NCI-H2227 treated with DMSO at 0.1 percent for 48 hours (cell line): Measurements from ENCODE around the gene SMIM5.
"Not testable (repeated sequence)": the region's sequence is repeated elsewhere in the genome, so short reads cannot be mapped to it uniquely, and the experiment has no call there.

Experiments
- DNase-seq: peaks from one replicate; lab custom pipeline; 2025; lab: John Stamatoyannopoulos, UW

Gene SMIM5, protein sequence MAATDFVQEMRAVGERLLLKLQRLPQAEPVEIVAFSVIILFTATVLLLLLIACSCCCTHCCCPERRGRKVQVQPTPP

DNA sequence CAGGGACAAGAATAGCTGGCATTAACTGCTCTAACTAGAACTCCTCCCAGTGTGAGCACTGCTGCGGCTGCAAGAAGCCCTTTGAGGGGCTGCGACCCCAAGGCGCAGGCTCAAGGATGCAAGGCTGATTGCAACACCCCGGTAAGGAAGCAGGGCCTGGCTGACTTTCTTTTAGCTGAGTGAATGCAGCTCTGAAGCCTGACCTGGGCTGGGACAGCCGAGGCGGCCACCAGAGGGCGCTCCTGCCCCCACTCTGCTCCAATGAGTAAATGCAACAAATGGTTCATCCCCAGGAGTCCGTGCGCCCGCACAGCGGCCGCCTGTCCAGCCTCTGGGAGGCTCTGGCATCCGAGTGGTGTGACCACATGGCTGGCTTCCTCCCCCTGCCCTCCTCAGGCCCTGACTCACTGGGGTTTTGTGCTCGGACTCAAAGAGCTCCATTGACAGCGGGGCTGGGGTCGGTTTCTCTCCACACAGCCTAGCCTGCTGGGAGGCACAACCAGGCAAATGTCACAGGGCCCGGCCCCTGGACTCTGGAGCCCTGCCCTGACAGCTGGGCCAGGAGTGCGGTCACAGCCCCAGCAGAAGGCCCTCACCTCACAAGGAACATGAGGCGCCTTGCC, at the start of gene SMIM5:
TSS of gene SMIM5 (plus strand) at position 572 of the 623 bp plus-strand sequence. CDS start 6,768 bp downstream, outside the sequence.
- peak; percentile 6 for DNase-seq

DNA sequence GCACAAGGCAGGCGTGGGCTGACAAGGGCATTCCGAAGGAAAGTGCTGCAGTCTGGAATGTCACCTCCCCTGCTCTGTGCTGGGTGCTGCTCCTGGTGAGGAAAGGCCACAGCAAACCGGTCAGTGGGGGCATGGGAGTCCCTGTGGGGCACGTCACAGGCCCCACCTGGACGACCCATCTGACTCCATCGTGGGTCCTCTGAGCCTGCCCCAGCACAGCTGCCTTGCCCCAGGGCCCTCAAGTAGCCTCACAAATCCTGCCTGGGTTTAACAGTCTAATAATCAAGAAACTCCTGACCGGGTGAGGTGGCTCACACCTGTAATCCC, 48.4 kb upstream of the SMIM5 start:
- DNase-seq: no peak

DNA sequence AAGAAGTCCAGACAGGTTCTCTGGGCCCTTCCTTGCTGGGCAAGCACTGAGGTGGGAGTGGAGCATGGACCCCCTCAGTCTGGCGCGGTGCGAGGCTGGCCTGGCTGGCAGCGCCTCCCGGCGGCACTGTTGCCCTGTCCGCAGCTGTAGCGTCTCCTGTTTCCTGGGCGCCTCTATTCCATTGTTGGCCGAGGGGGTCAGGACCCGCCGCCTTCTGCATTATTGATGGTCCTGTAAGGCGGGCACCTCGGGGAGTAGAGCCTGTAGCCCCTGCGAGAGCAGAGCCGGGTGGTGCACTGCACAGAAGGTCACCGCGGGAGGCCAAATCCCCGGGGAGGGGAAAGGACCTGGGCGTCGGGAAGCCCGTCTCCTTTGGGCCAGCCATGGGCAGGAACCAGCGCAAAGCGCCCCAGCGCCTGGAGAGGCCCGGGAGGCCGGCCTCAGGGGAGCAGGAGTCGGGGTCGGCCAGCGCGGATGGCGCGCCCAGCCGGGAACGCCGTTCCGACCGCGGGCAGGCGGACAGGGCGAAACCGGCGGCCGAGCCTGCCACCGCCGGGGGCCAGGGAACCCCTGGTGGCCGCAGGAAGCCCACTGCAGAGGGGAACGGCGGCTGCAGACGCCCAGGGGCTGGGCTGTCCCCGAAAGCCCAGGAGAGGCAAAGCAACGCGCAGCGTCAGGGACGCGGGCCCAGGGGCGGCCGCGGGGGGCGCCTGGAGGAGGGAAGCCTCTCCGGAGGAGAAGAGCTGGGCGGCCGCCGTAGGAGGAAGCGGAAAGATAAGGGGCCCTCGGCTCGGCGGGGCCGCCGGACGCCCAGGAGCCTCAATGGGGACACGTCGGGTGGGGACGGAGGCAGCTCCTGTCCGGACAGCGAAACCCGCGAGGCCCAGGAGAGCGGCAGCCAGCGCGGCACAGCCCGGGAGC, 45.3 kb upstream of the SMIM5 start, which contains the start of gene MYO15B:
TSS of gene MYO15B (plus strand) at position 126 of the 921 bp plus-strand sequence. CDS start at position 384, 258 bp downstream.
- DNase-seq: no peak

DNA sequence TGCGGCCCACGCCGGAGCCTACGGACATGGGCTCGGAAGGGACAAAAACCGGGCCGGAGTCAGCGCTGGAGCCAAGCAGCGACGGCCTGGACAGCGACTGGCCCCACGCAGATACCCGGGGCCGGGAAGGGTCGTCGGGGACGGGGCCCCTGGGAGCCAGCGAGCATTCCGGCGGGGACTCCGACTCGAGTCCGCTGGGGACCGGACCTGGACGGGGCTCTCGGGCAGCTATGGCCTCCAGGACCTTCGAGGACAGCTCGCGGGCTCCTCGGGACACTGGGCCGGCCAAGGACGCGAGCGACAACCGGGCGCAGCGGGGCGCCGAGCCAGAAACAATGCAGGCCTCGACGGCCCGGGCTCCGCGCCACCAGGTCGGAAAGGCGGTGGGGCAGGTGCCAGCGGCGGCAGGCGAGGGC, 44.6 kb upstream of the SMIM5 start:
- no peak for DNase-seq

DNA sequence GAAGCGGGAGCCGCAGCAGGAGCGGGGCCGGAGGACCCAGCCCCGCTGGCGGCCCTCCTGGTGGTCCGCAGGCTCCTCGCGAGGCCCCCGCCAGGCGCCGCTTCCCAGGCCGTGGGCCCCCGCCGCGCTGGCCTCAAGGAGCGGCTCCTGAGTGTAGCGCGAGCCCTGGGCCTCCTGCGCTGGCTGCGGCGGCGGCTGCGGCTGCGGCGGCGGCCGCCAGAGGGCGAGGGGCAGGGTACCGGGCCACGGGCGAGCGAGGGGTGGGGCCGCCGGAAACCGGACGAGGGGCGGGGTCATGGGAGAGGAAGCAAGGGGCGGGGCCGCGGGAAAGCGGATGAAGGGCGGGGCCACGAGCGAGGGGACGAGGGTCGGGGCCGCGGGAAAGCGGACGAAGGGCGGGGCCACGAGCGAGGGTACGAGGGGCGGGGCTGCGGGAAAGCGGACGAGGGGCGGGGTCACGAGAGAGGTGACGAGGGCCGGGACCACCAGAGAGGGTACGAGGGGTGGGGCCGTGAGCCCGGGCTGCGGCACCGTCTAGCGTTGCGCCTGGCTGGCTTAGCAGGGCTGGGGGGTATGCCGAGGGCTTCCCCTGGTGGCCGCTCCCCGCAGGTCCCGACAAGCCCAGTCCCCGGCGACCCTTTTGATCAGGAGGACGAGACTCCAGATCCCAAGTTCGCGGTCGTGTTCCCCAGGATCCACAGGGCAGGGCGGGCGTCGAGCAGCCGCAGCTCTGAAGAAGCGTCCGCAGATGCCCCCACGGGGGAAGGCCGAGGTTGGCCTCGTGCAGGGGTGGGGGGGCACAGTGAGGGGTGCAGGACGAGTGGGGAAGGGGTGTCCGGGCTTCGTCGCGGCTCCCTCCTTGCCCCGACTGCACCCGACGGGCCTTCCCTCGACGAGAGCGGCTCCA, 44.0 kb upstream of the SMIM5 start:
- DNase-seq: peak; percentile 89

DNA sequence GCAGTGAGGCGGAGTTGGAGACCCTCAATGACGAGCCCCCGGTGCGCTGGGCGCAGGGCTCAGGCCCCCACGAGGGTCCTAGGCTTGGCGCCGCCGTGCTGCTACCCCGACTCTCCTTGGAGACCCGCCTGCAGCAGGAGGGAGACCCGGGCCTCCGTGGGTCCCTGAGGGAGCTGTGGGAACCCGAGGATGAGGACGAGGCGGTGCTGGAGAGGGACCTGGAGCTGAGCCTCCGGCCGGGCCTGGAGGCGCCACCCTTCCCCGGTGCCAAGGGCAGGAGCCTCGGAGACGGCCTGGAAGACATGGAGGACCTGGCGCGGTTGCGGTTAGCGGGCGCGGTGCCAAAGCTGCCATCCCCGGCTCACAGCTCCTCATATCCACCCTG, 43.3 kb upstream of the SMIM5 start:
- no peak for DNase-seq

DNA sequence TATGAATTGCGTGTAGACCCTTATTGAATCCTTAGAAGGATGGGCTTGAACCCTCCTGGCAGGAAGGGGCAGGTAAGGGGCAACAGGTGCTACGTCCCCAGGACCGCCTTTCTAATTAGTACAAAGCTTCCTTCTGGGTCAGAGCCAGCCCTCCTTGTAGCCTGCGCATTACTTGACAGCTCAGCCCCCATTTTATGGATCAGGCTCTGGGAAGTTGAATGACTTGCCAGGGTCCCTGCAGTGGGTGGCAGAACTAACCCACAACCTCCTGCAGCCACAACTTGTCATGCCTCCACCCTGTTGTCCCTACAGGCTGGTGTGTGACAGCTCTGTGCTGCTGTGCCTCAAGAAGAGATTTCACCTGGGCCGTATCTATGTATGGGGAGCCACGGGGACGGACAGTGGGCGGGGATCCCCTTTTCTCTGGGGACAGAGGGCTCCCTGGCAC, 42.9 kb upstream of the SMIM5 start:
- DNase-seq: no peak

DNA sequence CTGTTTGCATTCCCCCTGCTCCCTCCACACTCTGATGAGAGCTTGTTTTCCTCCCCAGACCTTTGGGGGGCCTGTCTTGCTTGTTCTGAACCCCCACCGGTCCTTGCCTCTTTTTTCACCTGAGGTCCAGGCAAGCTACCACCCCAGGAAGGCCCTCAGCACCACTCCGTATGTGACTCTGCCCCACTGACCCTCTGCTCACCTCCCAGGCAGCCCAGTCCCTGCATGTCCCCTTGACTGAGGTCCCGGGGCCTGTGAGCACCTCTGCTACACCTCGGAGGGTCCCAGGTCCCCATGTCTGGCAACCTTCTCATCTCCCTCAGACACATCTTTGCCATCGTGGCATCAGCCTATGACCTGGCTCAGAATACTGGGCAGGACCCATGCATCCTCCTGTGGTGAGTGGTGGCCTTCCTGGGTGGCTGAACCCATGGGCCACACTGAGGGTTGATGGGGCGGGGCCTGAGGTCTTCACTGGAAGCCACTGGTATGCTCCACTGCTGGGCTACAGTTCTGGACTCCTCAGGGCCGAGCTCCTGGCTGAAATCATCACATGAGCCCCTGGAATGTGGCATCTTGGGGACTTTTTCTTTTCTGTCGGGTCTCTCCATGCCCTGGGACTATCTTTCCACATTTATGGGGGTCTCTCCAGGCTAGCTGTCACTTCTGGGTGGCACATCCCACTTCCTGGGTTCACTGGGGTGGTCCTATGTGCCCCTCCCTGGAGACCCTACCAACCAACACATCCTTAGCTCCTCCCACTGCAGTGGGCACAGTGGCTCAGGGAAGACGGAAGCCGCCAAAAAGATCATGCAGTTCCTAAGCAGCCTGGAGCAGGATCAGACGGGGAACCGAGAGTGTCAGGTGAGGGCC, 42.1 kb upstream of the SMIM5 start:
- DNase-seq: no peak

DNA sequence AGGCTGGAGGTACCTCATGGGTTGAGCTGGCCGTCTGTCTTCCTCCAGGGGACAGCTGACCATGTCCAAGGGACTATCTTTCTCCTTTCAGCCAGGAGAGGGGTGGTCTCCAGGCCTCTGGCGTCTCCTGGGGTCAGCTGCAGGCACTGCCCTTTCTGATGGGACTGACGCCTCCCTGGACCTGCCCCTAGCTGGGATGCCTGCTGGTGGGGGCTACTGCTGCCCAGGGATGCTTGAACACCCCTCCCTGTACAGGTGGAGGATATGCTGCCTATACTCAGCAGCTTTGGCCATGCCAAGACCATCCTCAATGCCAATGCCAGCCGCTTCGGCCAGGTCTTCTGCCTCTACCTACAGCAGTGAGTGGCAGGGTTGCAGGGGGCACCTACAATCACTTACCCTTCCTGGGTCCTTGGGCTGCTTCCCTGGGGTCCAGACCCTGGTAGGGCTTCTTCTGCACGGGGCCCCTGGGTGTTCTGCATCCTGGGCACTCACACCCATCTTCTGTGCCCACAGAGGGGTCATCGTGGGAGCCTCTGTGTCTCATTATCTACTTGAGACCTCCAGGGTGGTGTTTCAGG, 41.4 kb upstream of the SMIM5 start:
- DNase-seq: no peak

DNA sequence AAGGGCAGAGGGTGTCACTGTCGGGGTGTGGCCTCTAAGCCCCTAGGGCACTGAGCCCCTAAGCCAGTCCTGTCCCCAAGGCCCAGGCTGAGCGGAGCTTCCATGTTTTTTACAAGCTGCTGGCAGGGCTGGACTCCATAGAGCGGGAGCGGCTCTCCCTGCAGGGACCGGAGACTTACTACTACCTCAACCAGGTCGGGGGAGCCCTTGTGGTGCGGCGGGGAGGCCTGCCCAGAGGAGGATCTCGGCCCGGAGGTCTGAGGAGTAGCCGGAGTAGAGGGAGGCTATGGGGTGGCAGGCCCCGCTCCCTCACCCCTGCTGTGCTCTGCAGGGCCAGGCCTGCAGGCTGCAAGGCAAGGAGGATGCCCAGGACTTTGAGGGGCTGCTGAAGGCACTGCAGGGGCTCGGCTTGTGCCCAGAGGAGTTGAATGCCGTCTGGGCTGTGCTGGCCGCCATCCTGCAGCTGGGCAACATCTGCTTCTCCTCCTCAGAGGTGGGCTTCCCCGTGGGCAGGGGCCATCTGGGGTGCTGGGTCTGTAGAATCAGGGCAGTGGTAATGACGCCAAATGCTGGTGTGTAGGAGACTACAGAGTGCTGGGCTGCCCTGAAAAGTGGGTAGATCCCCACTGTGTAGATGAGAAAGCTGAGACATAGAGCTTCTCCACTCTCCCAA, 40.8 kb upstream of the SMIM5 start:
- DNase-seq: no peak

DNA sequence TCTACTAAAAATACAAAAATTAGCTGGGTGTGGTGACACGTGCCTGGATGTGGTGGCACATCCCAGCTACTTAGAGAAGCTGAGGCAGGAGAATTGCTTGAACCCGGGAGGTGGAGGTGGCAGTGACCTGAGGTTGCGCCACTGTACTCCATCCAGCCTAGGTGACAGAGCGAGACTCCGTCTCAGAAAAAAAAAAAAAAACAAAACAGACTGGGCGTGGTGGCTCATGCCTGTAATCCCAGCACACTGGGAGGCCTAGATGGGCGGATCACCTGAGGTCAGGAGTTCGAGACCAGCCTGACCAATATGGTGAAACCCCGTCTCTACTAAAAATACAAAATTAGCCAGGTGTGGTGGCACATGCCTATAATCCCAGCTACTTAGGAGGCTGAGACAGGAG, 39.8 kb upstream of the SMIM5 start:
- not testable (repeated sequence) for DNase-seq

DNA sequence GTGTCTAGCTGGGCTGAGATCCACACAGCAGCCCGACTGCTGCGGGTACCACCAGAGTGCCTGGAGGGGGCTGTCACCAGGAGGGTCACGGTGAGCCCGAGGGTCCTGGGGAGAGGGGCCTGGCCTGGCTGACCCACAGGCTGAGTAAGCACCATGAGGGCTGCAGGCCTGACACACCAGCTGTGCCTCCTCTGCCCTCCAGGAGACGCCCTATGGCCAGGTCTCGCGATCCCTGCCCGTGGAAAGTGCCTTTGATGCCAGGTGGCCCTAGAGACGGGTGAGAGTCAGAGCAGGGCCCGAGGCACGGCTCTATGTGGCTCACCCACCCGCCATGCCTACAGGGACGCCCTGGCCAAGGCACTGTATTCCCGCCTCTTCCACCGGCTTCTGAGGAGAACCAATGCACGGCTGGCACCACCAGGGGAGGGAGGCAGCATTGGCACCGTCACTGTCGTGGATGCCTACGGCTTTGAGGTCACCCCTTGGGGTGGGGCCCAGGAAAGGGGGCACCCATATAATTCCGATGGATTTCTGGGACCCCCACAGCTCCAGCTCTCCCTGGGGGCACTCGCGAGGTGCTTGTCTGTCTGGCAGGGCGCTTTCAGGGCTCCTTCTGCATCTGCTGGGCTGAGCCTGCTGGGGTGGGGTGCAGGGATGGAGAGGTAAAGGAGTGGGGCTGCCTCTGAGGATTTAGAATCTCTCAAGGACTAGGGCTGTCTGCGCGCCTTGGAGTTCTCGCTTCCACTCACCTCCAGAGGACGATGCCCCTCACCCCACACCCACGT, 38.5 kb upstream of the SMIM5 start:
- no peak for DNase-seq

DNA sequence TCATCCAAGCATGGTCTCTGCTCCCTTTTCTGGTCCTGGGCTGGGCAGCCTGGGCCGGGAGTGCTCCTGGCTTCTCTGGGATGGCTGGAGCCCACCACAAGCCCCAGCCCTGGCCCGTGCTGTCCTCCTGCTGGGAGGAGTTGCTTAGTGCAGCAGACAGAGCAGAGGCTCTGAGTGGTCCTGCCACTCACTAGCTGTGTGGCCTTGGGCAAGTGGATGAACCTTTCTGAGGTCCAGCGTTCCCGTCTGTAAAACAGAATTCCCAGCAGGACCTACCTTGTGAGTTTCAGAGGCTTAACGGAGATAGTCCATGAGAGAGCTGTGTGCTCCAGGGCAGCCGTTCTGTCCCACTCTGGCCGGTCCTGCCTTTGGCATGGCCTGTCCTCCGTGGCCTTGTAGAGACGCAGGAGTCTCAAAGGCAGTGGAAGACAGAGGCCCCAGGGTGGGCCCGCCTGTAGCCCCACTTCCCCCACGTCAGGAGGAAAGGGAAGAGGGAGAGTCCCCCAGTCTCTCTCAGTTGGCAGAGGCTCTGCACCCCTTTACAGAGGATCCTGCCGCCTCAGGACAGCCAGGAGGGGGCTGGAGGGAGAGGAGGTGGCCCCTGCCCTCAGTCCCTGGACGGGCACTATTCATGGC, 37.8 kb upstream of the SMIM5 start:
- DNase-seq: no peak

DNA sequence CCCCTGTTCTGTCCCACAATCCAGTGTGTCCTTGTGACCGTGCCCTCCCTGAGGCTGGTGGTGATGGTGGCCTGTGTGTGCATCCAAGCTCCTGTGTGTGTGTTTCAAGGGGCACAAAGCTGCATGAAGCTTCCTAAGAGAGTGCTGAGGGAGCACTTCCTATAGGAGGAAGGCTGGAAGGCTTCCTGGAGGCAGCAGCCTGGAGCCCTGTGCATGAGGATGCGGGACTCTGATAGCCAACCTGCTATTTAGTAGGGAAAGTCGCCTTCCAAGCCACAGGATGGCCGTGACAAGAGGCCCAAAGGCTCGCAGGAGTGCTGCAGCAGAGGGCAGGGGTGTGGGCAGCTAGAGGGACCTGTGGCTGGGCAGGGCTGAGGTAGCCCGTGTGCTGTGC, 37.3 kb upstream of the SMIM5 start:
- no peak for DNase-seq

DNA sequence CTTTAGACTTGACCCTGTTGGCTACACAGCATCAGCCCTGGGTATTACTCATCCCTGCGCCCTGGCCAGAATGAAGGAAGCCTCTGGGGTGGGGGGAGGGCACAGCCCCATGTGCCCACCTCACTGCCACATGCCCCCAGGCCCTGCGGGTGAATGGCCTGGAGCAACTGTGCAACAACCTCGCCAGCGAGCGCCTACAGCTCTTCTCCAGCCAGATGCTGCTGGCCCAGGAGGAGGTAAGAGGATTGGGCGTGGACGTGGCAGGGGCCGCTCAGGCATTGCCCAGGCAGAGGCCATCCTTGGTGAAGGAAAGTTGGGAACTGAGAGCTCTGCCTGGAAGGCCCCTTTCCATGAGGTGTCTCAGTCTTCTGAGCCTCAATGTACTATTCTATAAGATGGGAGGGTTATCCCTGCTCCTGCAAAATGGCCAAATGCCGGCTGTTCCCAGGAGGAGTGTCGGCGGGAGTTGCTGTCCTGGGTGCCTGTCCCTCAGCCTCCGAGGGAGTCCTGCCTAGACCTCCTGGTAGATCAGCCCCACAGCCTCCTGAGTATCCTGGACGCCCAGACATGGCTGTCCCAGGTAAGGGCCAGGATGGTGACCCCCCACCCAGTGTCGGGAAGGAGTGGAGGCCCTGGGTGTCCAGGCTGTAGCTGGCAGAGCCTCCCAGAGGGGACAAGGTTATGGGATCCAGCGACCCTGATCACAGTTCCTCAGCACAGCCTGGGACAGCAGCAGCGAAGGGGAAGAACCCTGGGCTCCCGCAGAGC, 36.7 kb upstream of the SMIM5 start:
- DNase-seq: no peak

DNA sequence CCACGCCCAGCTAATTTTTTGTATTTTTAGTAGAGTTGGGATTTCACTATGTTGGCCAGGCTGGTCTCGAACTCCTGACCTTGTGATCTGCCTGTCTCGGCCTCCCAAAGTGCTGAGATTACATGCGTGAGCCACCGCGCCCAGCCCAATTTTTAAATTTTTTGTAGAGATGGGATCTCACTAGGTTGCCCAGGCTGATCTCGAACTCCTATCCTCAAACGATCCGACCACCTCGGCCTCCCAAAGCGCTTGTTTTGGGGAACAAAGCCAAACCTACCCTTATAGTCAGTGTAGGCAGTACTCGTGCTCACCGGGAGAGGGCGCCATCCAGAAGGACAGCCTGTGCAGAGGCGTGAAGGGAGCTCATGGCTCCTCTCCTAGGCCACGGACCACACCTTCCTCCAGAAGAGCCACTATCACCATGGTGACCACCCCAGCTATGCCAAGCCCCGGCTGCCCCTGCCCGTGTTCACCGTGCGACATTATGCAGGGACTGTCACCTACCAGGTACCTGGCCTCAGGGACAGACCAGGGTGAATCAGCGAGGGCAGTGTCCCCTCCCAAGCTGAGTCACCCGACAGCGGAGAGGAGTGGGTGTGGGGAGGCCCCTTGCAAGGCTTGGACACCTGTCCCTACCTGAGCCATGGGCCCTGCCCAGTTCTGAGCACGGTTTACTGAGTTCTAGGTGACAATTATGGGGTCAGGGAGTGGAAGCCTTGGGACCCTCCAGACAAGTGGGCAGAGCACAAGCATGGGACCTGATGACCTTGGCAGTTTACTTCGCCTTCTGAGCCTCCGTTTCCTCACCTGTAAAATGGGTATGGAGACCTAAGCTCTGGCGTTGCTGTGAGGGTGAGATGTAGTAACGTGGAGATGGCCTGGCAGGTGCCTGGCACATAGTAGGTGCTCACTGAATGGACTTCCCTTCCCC, 31.9 kb upstream of the SMIM5 start:
- DNase-seq: no peak

DNA sequence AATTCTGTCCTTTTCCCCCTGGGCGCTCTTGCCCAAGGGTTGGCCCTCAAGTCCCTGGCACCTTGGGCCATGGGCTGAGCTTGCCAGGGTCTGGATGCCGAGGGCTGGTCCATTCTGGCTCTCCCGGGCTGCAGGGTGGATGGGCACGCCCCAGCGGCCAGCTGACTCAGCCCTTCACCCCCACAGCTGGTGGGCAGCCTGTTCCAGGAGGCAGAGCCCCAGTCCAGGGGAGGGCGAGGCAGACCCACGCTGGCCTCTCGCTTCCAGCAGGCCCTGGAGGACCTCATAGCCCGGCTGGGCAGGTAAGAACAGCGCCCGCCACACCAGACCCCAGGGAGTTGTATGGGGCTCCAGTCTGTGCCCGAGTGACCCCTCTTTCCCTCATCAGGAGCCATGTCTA, 30.6 kb upstream of the SMIM5 start:
- no peak for DNase-seq
